Mononuclear cell (primary cell): Measurements from ENCODE around the gene SLC12A8. TPM values are rescaled to one million over a fixed set of nuclear protein-coding genes. Genes with fewer than 3 reads are reported as not detected.

Experiments used
- H3K27me3 ChIP-seq: 2 replicates; pipeline ENCODE4 v1.6.0; 2011; ENCODE audit warnings: low read length, control low read depth; ENCODE audit not compliant: insufficient read depth
- H3K4me1 ChIP-seq: 2 replicates; pipeline ENCODE4 v1.5.1; 2011; ENCODE audit warnings: mild to moderate bottlenecking, low read length, control low read depth; ENCODE audit not compliant: insufficient read depth
- H3K4me3 ChIP-seq: 2 replicates; pipeline ENCODE4 v1.5.1; 2011; ENCODE audit warnings: mild to moderate bottlenecking, low read length, moderate library complexity
- H3K9me3 ChIP-seq: 2 replicates; pipeline ENCODE4 v1.5.1; 2011; ENCODE audit warnings: low read depth, mild to moderate bottlenecking, control low read depth, low read length
- total RNA-seq: library from RNA; depleted of rRNA; stranded (reverse); fragments of >200 nt; gene quantifications from one replicate; pipeline ENCODE4 v1.2.3, GENCODE V29; 2012

SLC12A8 gene
- total RNA-seq, 1 donor = not detected

DNA sequence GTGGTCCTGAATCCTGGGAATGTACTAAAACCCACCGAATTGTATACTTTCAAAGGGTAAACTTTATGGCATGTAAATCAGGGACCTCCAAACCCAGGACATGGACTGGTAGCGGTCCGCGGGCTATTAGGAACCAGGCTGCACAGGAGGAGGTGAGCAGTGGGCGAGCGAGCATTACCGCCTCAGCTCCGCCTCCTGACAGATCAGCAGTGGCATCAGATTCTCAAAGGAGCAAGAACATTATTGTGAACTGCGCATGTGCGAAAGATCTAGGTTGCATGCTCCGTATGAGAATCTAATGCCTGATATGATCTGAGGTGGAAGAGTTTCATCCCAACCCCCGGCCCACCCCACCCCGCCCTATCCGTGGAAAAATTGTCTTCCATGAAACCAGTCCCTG lies 178.9 kb downstream of the SLC12A8 start:
- H3K4me1 ChIP-seq = peaks cover 4% of the 10 kb centered on the region

DNA sequence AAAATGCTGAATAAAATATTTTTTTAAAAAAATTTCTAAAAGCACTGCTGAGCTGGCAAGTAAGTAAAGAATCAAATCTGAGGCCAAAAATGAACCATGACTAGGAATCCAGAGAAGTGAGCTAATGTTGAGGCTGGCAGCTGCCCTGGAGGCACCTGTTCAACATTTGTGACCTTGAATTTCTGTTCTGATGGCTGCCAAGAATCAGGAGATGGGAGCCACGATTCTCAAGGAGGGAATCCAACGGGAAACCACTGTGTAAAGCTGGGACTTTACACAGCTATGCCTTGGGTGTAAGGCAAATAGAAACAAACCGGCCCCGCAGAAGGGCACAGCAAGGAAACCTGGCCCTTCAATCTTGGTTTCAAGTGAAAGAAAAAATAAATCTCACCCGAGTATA lies 179.4 kb downstream of the SLC12A8 start:
- Histone ChIP-seq H3K4me1 (peaks cover 3% of the 10 kb centered on the region), H3K27me3 (no peaks in the 10 kb centered on the region), H3K4me3 (no peak overlapping the region), H3K9me3 (peaks cover 9% of the 10 kb centered on the region)

More for the DNA sequence above, 178.9 kb downstream of the SLC12A8 start:
- no peak overlapping the region for H3K4me3 ChIP-seq
- H3K9me3 ChIP-seq = peaks cover 9% of the 10 kb centered on the region
- no peaks in the 10 kb centered on the region for H3K27me3 ChIP-seq

DNA sequence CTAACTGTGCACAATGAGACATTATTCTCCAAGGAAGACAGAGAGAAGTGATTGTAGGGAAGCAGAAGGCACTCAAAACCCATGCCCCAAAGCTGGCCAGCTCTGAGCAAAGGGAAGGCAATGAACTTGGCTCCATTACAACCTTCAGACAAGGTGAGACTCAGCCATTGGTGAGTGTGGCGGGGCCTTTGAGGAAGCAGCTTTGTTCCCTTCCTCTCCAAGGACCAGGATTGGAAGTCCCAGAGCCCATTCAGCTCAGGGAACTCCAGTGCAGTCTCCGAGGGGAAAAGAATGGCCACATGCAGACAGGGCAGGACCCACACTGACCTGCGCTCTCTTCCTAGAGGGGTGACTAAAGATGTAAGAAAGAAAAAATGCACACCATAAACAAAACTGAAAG lies 179.9 kb downstream of the SLC12A8 start:
- H3K27me3 ChIP-seq = no peaks in the 10 kb centered on the region
- peaks cover 9% of the 10 kb centered on the region for H3K9me3 ChIP-seq
- no peaks in the 10 kb centered on the region for H3K4me1 ChIP-seq
- H3K4me3 ChIP-seq = no peak overlapping the region

Other genes starting within 250 kb of the SLC12A8 start
- gene HEG1, start 156.8 kb downstream of the SLC12A8 start, total RNA-seq = 11.0 TPM
- 25.9 TPM for gene ZNF148, start 162.6 kb upstream of the SLC12A8 start, total RNA-seq